Osteoblast (primary cell): ENCODE measurements around the gene PTPRN2. TPM values are rescaled to one million over a fixed set of nuclear protein-coding genes. Genes with fewer than 3 reads are reported as not detected.

ENCODE experiments used
- DNase-seq: peaks from one replicate; pipeline ENCODE4 v3.0.0; 2011; ENCODE audit warnings: low spot score, mixed read lengths; ENCODE audit not compliant: insufficient read length; ENCODE audit errors: missing footprints
- H2AFZ ChIP-seq: 2 replicates; pipeline ENCODE4 v1.6.0; 2011; ENCODE audit warnings: mild to moderate bottlenecking, low read length
- H3K27ac ChIP-seq: 2 replicates; pipeline ENCODE4 v1.5.1; 2011; ENCODE audit warnings: mild to moderate bottlenecking, low read depth, low read length, moderate library complexity
- H3K27me3 ChIP-seq: 2 replicates; pipeline ENCODE4 v1.6.0; 2012; ENCODE audit warnings: mild to moderate bottlenecking, control low read depth, inconsistent platforms, low read length, moderate library complexity; ENCODE audit not compliant: insufficient read depth
- H3K36me3 ChIP-seq: 2 replicates; pipeline ENCODE4 v1.5.1; 2011; ENCODE audit warnings: mild to moderate bottlenecking, low read length, control low read depth, moderate library complexity; ENCODE audit not compliant: insufficient read depth
- H3K4me1 ChIP-seq: 2 replicates; pipeline ENCODE4 v1.5.1; 2011; ENCODE audit warnings: mild to moderate bottlenecking, low read length, control low read depth, moderate library complexity; ENCODE audit not compliant: insufficient read depth
- H3K4me2 ChIP-seq: 2 replicates; pipeline ENCODE4 v1.6.0; 2011; ENCODE audit warnings: mild to moderate bottlenecking, low read length; ENCODE audit not compliant: insufficient read depth
- H3K4me3 ChIP-seq: fragments of 200-600 bp; sonication (generic); 3 replicates; pipeline ENCODE4 v1.5.1; 2012; ENCODE audit warnings: mild to moderate bottlenecking, low read length, inconsistent platforms; ENCODE audit not compliant: insufficient read depth
- H3K79me2 ChIP-seq: 2 replicates; pipeline ENCODE4 v1.6.0; 2012; ENCODE audit warnings: mild to moderate bottlenecking, low read length, control low read depth, inconsistent platforms; ENCODE audit not compliant: insufficient read depth
- H3K9me3 ChIP-seq: 2 replicates; pipeline ENCODE4 v1.5.1; 2011; ENCODE audit warnings: low read depth, low read length, control low read depth
- H4K20me1 ChIP-seq: 2 replicates; pipeline ENCODE4 v1.6.0; 2012; ENCODE audit warnings: mild to moderate bottlenecking, low read length, control low read depth; ENCODE audit not compliant: insufficient read depth
- total RNA-seq: library from RNA; depleted of rRNA; stranded (reverse); fragments of >200 nt; gene quantifications from 2 replicates; pipeline ENCODE4 v1.2.3, GENCODE V29; 2012
- TF ChIP-seq, protein P1 (sequence below): IDR thresholded peaks from 2 replicates; pipeline ENCODE4 v1.5.1; 2011; ENCODE audit warnings: mild to moderate bottlenecking, low read depth, low read length, moderate library complexity; ENCODE audit errors: extremely low read depth

The PTPRN2 gene
- total RNA-seq, 1 donor, result 0.36 TPM

DNA sequence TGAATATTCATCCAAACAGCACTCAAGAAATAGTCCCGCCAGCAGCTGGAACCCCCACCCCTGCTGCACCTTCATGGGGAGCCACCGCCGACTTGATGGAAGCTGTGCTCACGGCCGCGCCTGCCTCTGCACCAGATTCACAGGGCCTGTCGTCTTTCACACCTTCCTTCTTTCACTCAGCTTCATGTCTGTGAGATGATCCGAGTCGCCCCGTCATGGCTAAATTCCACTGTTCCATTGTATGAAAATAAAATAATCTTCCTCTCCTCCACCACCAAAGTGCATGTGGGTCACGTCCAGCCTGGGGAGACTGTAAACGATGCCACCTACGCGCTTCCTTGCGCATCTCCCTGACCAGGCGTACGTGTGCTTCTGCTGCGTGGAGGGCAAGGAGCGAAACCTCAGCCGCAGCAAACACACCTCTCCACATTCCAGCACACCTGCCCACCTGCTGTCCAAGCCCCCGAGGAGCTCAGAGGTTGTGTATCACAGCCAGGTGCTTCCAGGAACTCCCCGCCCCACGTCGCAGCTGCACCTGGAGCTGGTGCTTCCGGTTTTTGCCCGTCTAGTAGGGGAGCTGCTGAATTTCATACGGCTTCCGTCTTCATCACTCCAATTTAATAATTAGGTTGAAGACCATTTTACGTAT is 137.0 kb downstream of the PTPRN2 start:
- Histone ChIP-seq H3K9me3 (no peaks in the 10 kb centered on the region), H3K36me3 (no peaks in the 10 kb centered on the region), H3K79me2 (no peaks in the 10 kb centered on the region), H3K27me3 (no peaks in the 10 kb centered on the region), H2AFZ (no peak overlapping the region), H3K4me3 (no peak overlapping the region), H4K20me1 (no peaks in the 10 kb centered on the region), H3K4me1 (no peaks in the 10 kb centered on the region), H3K27ac (no peak overlapping the region), H3K4me2 (no peak overlapping the region)
- TF ChIP-seq, protein P1, sequence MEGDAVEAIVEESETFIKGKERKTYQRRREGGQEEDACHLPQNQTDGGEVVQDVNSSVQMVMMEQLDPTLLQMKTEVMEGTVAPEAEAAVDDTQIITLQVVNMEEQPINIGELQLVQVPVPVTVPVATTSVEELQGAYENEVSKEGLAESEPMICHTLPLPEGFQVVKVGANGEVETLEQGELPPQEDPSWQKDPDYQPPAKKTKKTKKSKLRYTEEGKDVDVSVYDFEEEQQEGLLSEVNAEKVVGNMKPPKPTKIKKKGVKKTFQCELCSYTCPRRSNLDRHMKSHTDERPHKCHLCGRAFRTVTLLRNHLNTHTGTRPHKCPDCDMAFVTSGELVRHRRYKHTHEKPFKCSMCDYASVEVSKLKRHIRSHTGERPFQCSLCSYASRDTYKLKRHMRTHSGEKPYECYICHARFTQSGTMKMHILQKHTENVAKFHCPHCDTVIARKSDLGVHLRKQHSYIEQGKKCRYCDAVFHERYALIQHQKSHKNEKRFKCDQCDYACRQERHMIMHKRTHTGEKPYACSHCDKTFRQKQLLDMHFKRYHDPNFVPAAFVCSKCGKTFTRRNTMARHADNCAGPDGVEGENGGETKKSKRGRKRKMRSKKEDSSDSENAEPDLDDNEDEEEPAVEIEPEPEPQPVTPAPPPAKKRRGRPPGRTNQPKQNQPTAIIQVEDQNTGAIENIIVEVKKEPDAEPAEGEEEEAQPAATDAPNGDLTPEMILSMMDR, result no peak
- no peak for DNase-seq

DNA sequence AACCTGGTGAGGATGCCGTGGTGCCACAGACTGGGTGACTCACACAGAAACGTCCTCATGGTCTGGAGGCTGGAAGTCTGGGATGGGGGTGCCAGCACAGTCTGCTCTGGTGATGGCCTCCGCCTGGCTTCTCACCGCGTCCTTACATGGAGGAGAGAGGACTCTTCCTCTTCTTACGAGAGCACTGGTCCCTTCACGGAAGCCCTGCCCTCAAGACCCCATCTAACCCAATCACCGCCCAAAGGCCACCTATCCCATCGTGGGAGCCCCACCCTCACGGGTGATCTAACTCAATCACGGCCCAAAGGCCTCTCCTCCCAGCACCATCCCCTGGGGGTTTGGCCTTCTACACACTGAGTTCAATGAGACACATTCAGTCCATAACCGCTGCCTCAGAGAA is 137.7 kb downstream of the PTPRN2 start:
- no peak overlapping the region for H3K4me2 ChIP-seq
- H3K27me3 ChIP-seq, result no peaks in the 10 kb centered on the region
- H2AFZ ChIP-seq, result no peak overlapping the region
- no peaks in the 10 kb centered on the region for H3K36me3 ChIP-seq
- no peaks in the 10 kb centered on the region for H3K9me3 ChIP-seq
- H3K27ac ChIP-seq, result no peak overlapping the region
- no peak overlapping the region for H3K4me3 ChIP-seq
- TF ChIP-seq, protein P1, result no peak
- no peaks in the 10 kb centered on the region for H4K20me1 ChIP-seq
- no peaks in the 10 kb centered on the region for H3K79me2 ChIP-seq
- no peak for DNase-seq
- H3K4me1 ChIP-seq, result no peaks in the 10 kb centered on the region

DNA sequence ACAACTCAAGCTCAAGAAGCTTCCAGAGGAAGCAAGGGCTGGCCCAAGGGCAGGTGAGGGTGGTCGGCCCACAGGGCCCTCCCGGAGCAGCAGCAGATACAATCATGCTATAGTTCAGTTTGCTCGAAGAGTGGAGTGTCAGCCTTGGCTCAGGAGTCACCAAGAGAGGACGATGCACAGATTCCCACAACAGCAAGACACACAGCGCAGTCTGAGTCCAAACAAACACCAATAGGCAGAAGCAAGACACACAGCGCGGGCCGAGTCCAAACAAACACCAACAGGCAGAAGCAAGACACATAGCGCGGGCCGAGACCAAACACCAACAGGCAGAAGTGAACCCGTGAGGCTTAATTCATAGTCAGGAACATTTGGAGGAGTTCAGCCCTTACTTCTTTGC is 138.4 kb downstream of the PTPRN2 start:
- no peak overlapping the region for H2AFZ ChIP-seq
- H3K4me3 ChIP-seq, result no peak overlapping the region
- no peak overlapping the region for H3K27ac ChIP-seq
- H3K27me3 ChIP-seq, result no peaks in the 10 kb centered on the region
- TF ChIP-seq, protein P1, result no peak
- H4K20me1 ChIP-seq, result no peaks in the 10 kb centered on the region
- no peaks in the 10 kb centered on the region for H3K36me3 ChIP-seq
- no peak for DNase-seq
- no peaks in the 10 kb centered on the region for H3K79me2 ChIP-seq
- H3K4me1 ChIP-seq, result no peaks in the 10 kb centered on the region
- H3K9me3 ChIP-seq, result no peaks in the 10 kb centered on the region
- H3K4me2 ChIP-seq, result no peak overlapping the region

DNA sequence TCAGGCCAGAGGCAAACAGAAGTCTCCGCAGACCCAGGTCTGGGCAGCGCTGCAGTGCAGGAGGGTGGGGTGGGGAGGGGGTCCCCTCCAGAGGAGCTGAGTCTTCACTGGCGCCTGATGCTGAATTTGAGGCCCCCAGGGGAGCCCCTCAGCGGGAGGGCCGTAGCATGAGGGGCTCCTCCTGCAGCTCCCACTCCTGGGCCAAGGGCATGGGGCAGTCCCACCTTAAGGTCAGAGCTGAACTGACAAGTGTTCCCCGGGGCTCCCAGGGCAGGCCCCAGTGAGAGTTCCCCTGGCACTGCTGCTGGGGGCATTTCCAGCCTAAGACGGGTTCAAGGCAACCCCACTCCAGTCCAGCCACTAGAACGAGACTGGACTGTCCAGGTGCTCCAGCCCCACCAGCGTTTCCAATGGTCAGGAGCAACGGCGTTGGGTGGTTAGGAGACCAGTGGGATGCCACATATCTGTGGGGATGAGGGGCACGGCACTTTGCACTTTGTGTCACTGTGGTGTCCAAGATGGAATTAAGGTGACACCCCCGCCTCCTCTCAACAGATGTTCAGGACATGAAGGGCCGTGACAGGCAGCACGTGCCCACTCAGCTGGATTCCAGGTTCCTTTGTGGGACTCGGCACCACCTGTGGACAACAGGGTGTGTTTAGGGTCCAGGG is 139.1 kb downstream of the PTPRN2 start:
- H4K20me1 ChIP-seq, result no peaks in the 10 kb centered on the region
- H3K27ac ChIP-seq, result no peak overlapping the region
- no peaks in the 10 kb centered on the region for H3K9me3 ChIP-seq
- no peak overlapping the region for H2AFZ ChIP-seq
- DNase-seq, result no peak
- TF ChIP-seq, protein P1, result no peak
- H3K4me1 ChIP-seq, result no peaks in the 10 kb centered on the region
- no peaks in the 10 kb centered on the region for H3K79me2 ChIP-seq
- H3K36me3 ChIP-seq, result no peaks in the 10 kb centered on the region
- no peaks in the 10 kb centered on the region for H3K27me3 ChIP-seq
- H3K4me3 ChIP-seq, result no peak overlapping the region
- H3K4me2 ChIP-seq, result no peak overlapping the region
